Small intestine (tissue), 7 donors: ENCODE measurements around the gene ZFPL1. TPM values are rescaled to one million over a fixed set of nuclear protein-coding genes. Genes with fewer than 3 reads are reported as not detected.
"Not testable (repeated sequence)": the region's sequence is repeated elsewhere in the genome, so short reads cannot be mapped to it uniquely, and the experiment has no call there.

ENCODE experiments used
- DNase-seq, 2 donors: peaks; one replicate each; pipeline versions ENCODE4 v3.0.0 to v3.0.0-alpha.2; 2013
- FAIRE-seq: peaks from 2 replicates; lab custom pipeline; 2012; peaks lifted over from hg19 to GRCh38; lab: Jason Lieb, UNC
- H3K27ac ChIP-seq, 3 donors: one replicate each; pipeline ENCODE4 v1.5.1; 2013; ENCODE audit warnings: low read length in 2 of 3, mild to moderate bottlenecking in 2 of 3, control low read depth in 1 of 3, inconsistent platforms in 1 of 3, low read depth in 1 of 3, moderate library complexity in 1 of 3
- H3K27me3 ChIP-seq, 3 donors: one replicate each; pipeline ENCODE4 v1.6.1; 2013; ENCODE audit warnings: low read length in 3 of 3, inconsistent platforms in 1 of 3; ENCODE audit not compliant: control insufficient read depth in 3 of 3, insufficient read depth in 3 of 3
- H3K36me3 ChIP-seq, 3 donors: one replicate each; pipeline ENCODE4 v1.6.1; 2013; ENCODE audit warnings: low read length in 3 of 3, inconsistent platforms in 1 of 3, low read depth in 1 of 3, mild to moderate bottlenecking in 1 of 3, moderate library complexity in 1 of 3; ENCODE audit not compliant: control insufficient read depth in 3 of 3, insufficient read depth in 2 of 3
- H3K4me1 ChIP-seq, 3 donors: one replicate each; pipeline ENCODE4 v1.6.1; 2013; ENCODE audit warnings: low read length in 2 of 3, inconsistent platforms in 1 of 3, low read depth in 1 of 3, mild to moderate bottlenecking in 1 of 3, moderate library complexity in 1 of 3; ENCODE audit not compliant: control insufficient read depth in 3 of 3, insufficient read depth in 2 of 3
- H3K4me3 ChIP-seq, 3 donors: one replicate each; pipeline ENCODE4 v1.5.1; 2013; ENCODE audit warnings: low read length in 3 of 3, control low read depth in 1 of 3, inconsistent platforms in 1 of 3, low read depth in 1 of 3, mild to moderate bottlenecking in 1 of 3, moderate library complexity in 1 of 3
- H3K9me3 ChIP-seq, 2 donors: one replicate each; pipeline ENCODE4 v1.6.1; 2013; ENCODE audit warnings: low read depth in 1 of 2, low read length in 1 of 2; ENCODE audit not compliant: control insufficient read depth in 2 of 2, insufficient read depth in 1 of 2
- WGBS, 3 donors: extraction: QIAGEN DNeasy Blood & Tissue Kit; methylation state at CpG; one replicate each; pipeline ENCODE4 v1.1.7; 2013; 5-methylcytosine and 5-hydroxymethylcytosine counted together
- polyA plus RNA-seq, 4 donors: library from polyadenylated mRNA; stranded (reverse) in 3 of 4; unstranded in 1 of 4; fragments of 200-250 nt in 3 of 4; fragments of 120-200 nt in 1 of 4; gene quantifications; one replicate each; pipeline versions ENCODE4 v1.2.1 to v1.2.3, GENCODE V29; 2013
- donor health status: healthy with polysubstance abuse.
- donor health status: control.
- donor health status: control.
- donor health status: Bipolar disorder and iron deficiency.
- donor health status: healthy.

The ZFPL1 gene
- polyA plus RNA-seq, 4 donors: 40.5 to 65.8 (median 53.7) TPM

- peaks cover 0 to 58% (median 11%) of the 10 kb centered on the region in 3 donors for H3K36me3 ChIP-seq
- FAIRE-seq (no peak), DNase-seq (peak; percentile 45 to 65)
- no peaks in the 10 kb centered on the region for H3K9me3 ChIP-seq
- H3K4me1 ChIP-seq: peaks cover 8 to 38% (median 15%) of the 10 kb centered on the region in 3 donors
- H3K27ac ChIP-seq: peak overlapping the region; percentile 70 to 93 (median 79)
- peak overlapping the region; percentile 61 to 87 (median 75) for H3K4me3 ChIP-seq
- H3K27me3 ChIP-seq: no peaks in the 10 kb centered on the region
- WGBS, 3 donors: 14 to 20% (median 17%) methylated on average over 53 to 68 of the region's 68 CpGs
Observed at GRCh38 chr11:65116370-65117205, 32.6 kb downstream of the ZFPL1 start.

DNA sequence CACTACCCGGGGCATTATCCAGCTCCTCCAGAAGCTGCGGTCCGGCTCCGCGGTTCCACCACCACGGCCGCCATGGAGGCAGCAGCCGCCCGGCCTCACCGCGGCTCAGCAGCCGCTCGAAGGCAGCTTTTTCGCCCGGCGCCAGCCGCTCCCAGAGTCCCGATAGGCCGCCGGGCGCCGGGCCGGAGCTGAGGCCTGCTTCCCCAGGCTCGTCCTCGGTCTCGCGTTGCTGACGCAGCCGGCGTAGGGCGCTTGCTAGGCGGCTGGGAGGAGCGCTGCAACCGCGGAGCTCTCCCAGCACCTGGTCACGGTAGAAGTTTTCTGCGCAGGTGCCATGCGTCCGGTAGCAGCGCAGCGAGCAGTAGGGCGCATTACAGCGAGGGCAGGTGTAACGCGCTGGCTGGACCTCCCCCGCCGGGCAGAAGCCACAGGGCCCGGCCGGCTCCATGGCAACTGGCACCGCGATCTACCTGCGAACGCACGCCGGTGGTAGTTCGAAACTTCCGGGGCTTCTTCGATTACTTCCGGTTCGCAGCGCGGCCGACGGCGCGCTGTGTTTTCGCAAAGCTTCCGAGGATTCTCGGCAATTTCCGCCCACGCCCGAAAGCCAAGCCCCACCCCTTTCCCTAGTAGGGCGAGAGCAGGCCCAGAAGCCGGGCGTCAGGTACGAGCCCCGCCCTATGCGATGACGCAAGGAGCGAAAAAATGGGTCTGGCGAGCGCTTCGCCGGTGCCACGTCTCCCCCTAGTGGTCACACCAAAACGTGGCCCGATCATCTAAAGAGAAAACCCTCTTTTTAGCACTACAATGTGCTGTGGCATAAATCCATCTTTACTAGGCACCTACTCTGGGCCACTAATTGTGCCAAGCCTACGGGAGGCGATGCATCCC is 33.4 kb downstream of the ZFPL1 start, which contains the start of gene ZNHIT2:
Gene ZNHIT2 (minus strand): TSS at position 496 of the 891 bp plus-strand sequence. CDS start 48 bp downstream, at position 448.
- Histone ChIP-seq H3K4me1 (peaks cover 8 to 33% (median 13%) of the 10 kb centered on the region in 3 donors), H3K4me3 (peak within 1 kb of the TSS; percentile 61 to 87 (median 75)), H3K9me3 (no peaks in the 10 kb centered on the region), H3K27ac (peak within 1 kb of the TSS; percentile 70 to 93 (median 79)), H3K27me3 (no peaks in the 10 kb centered on the region), H3K36me3 (peaks cover 0 to 58% (median 11%) of the 10 kb centered on the region in 3 donors)
- 0 to 1% (median 0%) methylated on average over 74 to 89 of the region's 89 CpGs for WGBS, 3 donors
- DNase-seq (peak; percentile 99 to 100), FAIRE-seq (no peak)

- no peak overlapping the region for H3K4me3 ChIP-seq
- peaks cover 7 to 32% (median 8%) of the 10 kb centered on the region in 3 donors for H3K4me1 ChIP-seq
- peaks cover 0 to 58% (median 11%) of the 10 kb centered on the region in 3 donors for H3K36me3 ChIP-seq
- H3K27ac ChIP-seq: peak overlapping the region in 1 of 3 donors; percentile 79
- no peaks in the 10 kb centered on the region for H3K9me3 ChIP-seq
- no peaks in the 10 kb centered on the region for H3K27me3 ChIP-seq
- no peak for DNase-seq
- FAIRE-seq: no peak
- WGBS, 3 donors: 82 to 85% (median 85%) methylated on average over 18 of the region's 18 CpGs
Observed at GRCh38 chr11:65118097-65118837, 34.2 kb downstream of the ZFPL1 start.

GRCh38 chr11:65118891-65119669 is 35.1 kb downstream of the ZFPL1 start:
- peaks cover 0 to 56% (median 11%) of the 10 kb centered on the region in 3 donors for H3K36me3 ChIP-seq
- not testable (repeated sequence) for H3K27ac ChIP-seq, H3K9me3 ChIP-seq, FAIRE-seq, DNase-seq, H3K4me3 ChIP-seq, H3K27me3 ChIP-seq
- H3K4me1 ChIP-seq: peaks cover 3 to 26% (median 8%) of the 10 kb centered on the region in 3 donors
- 86 to 91% (median 89%) methylated on average over 18 of the region's 18 CpGs for WGBS, 3 donors

GRCh38 chr11:65119670-65119995 is 35.6 kb downstream of the ZFPL1 start:
- no peaks in the 10 kb centered on the region for H3K9me3 ChIP-seq
- H3K4me3 ChIP-seq: no peak overlapping the region
- DNase-seq (peak in 1 of 2 donors; percentile 28), FAIRE-seq (no peak)
- no peaks in the 10 kb centered on the region for H3K27me3 ChIP-seq
- no peak overlapping the region for H3K27ac ChIP-seq
- H3K36me3 ChIP-seq: peaks cover 0 to 54% (median 11%) of the 10 kb centered on the region in 3 donors
- peaks cover 3 to 24% (median 8%) of the 10 kb centered on the region in 3 donors for H3K4me1 ChIP-seq

GRCh38 chr11:65120831-65121230 is 36.8 kb downstream of the ZFPL1 start:
- H3K27me3 ChIP-seq: no peaks in the 10 kb centered on the region
- no peak for FAIRE-seq

GRCh38 chr11:65121447-65121864 is 37.4 kb downstream of the ZFPL1 start:
- Histone ChIP-seq H3K4me1 (peaks cover 3 to 18% (median 4%) of the 10 kb centered on the region in 3 donors), H3K4me3 (peak overlapping the region; percentile 69 to 83 (median 73)), H3K27ac (peak overlapping the region; percentile 86 to 97 (median 88)), H3K9me3 (no peaks in the 10 kb centered on the region), H3K27me3 (no peaks in the 10 kb centered on the region), H3K36me3 (peaks cover 4 to 52% (median 11%) of the 10 kb centered on the region in 3 donors)
- WGBS, 3 donors: 0 to 1% (median 1%) methylated on average over 22 of the region's 22 CpGs
- FAIRE-seq (no peak), DNase-seq (peak; percentile 47 to 84)

More at GRCh38 chr11:65120831-65121230, 36.8 kb downstream of the ZFPL1 start:
- peaks cover 3 to 52% (median 11%) of the 10 kb centered on the region in 3 donors for H3K36me3 ChIP-seq
- peak overlapping the region; percentile 86 to 97 (median 88) for H3K27ac ChIP-seq
- DNase-seq: no peak
- no peaks in the 10 kb centered on the region for H3K9me3 ChIP-seq
- WGBS, 3 donors: 53 to 76% (median 56%) methylated on average over 3 of the region's 3 CpGs
- H3K4me3 ChIP-seq: peak overlapping the region in 2 of 3 donors; percentile 69 to 73
- peaks cover 3 to 22% (median 8%) of the 10 kb centered on the region in 3 donors for H3K4me1 ChIP-seq
